Erythroblast (primary cell): ENCODE measurements around the gene ANGEL1.

ENCODE experiments used
- GATA1 ChIP-seq: IDR thresholded peaks from 2 replicates; pipeline ENCODE4 v1.6.1; 2011; ENCODE audit warnings: low read depth, mild to moderate bottlenecking, control low read depth, low read length, moderate library complexity
- POLR2A ChIP-seq: IDR thresholded peaks from 2 replicates; pipeline ENCODE4 v1.6.1; 2011; ENCODE audit warnings: mild to moderate bottlenecking, low read length

DNA sequence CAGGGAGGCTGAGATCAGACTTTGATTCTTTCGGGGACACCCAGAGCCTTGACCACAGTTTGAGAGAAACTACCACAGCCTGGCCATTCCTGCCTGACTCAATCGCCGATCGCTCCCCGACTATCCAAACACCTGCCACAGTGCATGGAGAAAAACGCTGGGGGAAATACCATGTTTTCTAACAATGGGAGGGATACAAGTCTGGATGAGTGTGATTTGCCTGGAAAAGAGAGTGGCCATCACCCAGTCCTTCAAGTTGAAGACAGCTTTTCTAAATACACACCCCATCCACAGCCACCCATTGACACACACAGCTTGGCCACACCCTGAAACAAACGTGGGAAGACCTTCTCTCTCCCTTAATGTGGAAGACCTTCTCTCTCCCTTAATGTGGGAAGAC, 58.1 kb downstream of the ANGEL1 start:
- TF ChIP-seq POLR2A: no peak
- TF ChIP-seq GATA1: no peak
